ENCODE data around the gene HSPA14. TPM values are rescaled to one million over a fixed set of nuclear protein-coding genes. Genes with fewer than 3 reads are reported as not detected.

HSPA14 gene
- total and polyA plus RNA-seq, 10 of the 15 experiments (the other 5 are each of a cell fraction or from before 2014, with no cell fraction given) = 26.6 to 56.1 (median 34.3) TPM

DNA sequence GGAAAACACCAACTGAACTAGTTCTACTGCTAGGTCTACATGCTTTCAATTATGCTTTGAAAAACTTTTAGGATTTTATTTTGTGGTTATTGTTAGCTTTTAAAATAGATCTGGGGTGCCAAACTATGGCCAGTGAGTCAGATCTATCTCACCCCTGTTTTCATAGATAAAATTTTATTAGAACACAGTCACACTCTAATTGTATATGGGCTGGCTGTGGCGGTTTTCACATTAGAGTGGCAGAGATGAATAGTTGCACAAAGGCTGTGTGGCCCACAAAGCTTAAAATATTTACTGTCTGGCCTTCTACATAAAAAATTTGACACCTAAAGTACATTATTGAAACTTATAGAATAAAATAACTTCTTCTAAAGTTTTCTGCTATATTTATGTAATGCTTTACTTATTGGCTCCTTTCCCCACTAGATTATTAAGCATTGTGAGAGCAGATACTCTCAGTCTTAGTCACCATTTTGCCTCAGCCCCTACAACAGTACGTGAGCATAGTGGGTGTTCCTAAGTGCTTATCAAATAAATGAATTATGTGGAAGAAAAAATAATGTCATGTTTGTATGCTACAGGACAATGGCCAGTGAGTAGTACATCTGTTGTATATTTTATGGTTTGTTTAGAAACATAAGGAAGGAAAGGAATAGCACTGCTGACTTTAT is 35.1 kb downstream of the HSPA14 start (continued):
- no peak for TF ChIP-seq EED (IDR thresholded peaks at IDR 0.05; ENCODE audit: low read depth)
- peak; percentile 88 for TF ChIP-seq JUNB (IDR thresholded peaks at IDR 0.05)
- TF ChIP-seq STAT3 (IDR thresholded peaks at IDR 0.05; ENCODE audit: low read depth, low read length) = no peak
- TF ChIP-seq, protein P1, sequence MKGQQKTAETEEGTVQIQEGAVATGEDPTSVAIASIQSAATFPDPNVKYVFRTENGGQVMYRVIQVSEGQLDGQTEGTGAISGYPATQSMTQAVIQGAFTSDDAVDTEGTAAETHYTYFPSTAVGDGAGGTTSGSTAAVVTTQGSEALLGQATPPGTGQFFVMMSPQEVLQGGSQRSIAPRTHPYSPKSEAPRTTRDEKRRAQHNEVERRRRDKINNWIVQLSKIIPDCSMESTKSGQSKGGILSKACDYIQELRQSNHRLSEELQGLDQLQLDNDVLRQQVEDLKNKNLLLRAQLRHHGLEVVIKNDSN (IDR thresholded peaks at IDR 0.05; ENCODE audit: borderline replicate concordance, extremely low read length, insufficient read depth, low read depth, low read length) = no peak
- TF ChIP-seq IRF4 (IDR thresholded peaks at IDR 0.05; ENCODE audit: low read depth, low read length) = peak; percentile 72; the same call in 1 of the 2 replicates
- TF ChIP-seq NR2C1 (IDR thresholded peaks at IDR 0.05) = no peak
- TF ChIP-seq ZNF622 (IDR thresholded peaks at IDR 0.05) = no peak
- no peak for TF ChIP-seq SREBF2 (IDR thresholded peaks at IDR 0.05; ENCODE audit: low read length)
- TF ChIP-seq, protein P2, sequence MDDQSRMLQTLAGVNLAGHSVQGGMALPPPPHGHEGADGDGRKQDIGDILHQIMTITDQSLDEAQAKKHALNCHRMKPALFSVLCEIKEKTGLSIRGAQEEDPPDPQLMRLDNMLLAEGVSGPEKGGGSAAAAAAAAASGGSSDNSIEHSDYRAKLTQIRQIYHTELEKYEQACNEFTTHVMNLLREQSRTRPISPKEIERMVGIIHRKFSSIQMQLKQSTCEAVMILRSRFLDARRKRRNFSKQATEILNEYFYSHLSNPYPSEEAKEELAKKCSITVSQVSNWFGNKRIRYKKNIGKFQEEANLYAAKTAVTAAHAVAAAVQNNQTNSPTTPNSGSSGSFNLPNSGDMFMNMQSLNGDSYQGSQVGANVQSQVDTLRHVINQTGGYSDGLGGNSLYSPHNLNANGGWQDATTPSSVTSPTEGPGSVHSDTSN (IDR thresholded peaks at IDR 0.05; ENCODE audit: insufficient replicate concordance, low read depth, low read length) = no peak
- TF ChIP-seq, protein P3, sequence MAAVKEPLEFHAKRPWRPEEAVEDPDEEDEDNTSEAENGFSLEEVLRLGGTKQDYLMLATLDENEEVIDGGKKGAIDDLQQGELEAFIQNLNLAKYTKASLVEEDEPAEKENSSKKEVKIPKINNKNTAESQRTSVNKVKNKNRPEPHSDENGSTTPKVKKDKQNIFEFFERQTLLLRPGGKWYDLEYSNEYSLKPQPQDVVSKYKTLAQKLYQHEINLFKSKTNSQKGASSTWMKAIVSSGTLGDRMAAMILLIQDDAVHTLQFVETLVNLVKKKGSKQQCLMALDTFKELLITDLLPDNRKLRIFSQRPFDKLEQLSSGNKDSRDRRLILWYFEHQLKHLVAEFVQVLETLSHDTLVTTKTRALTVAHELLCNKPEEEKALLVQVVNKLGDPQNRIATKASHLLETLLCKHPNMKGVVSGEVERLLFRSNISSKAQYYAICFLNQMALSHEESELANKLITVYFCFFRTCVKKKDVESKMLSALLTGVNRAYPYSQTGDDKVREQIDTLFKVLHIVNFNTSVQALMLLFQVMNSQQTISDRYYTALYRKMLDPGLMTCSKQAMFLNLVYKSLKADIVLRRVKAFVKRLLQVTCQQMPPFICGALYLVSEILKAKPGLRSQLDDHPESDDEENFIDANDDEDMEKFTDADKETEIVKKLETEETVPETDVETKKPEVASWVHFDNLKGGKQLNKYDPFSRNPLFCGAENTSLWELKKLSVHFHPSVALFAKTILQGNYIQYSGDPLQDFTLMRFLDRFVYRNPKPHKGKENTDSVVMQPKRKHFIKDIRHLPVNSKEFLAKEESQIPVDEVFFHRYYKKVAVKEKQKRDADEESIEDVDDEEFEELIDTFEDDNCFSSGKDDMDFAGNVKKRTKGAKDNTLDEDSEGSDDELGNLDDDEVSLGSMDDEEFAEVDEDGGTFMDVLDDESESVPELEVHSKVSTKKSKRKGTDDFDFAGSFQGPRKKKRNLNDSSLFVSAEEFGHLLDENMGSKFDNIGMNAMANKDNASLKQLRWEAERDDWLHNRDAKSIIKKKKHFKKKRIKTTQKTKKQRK (IDR thresholded peaks at IDR 0.05; ENCODE audit: low read depth, low read length) = no peak
- TF ChIP-seq DPF2 (IDR thresholded peaks at IDR 0.05) = peak; percentile 54; the same call in 1 of the 2 replicates
- TF ChIP-seq, protein P4, sequence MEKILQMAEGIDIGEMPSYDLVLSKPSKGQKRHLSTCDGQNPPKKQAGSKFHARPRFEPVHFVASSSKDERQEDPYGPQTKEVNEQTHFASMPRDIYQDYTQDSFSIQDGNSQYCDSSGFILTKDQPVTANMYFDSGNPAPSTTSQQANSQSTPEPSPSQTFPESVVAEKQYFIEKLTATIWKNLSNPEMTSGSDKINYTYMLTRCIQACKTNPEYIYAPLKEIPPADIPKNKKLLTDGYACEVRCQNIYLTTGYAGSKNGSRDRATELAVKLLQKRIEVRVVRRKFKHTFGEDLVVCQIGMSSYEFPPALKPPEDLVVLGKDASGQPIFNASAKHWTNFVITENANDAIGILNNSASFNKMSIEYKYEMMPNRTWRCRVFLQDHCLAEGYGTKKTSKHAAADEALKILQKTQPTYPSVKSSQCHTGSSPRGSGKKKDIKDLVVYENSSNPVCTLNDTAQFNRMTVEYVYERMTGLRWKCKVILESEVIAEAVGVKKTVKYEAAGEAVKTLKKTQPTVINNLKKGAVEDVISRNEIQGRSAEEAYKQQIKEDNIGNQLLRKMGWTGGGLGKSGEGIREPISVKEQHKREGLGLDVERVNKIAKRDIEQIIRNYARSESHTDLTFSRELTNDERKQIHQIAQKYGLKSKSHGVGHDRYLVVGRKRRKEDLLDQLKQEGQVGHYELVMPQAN (conservative IDR thresholded peaks at IDR 0.05) = no peak
- TF ChIP-seq, protein P5, sequence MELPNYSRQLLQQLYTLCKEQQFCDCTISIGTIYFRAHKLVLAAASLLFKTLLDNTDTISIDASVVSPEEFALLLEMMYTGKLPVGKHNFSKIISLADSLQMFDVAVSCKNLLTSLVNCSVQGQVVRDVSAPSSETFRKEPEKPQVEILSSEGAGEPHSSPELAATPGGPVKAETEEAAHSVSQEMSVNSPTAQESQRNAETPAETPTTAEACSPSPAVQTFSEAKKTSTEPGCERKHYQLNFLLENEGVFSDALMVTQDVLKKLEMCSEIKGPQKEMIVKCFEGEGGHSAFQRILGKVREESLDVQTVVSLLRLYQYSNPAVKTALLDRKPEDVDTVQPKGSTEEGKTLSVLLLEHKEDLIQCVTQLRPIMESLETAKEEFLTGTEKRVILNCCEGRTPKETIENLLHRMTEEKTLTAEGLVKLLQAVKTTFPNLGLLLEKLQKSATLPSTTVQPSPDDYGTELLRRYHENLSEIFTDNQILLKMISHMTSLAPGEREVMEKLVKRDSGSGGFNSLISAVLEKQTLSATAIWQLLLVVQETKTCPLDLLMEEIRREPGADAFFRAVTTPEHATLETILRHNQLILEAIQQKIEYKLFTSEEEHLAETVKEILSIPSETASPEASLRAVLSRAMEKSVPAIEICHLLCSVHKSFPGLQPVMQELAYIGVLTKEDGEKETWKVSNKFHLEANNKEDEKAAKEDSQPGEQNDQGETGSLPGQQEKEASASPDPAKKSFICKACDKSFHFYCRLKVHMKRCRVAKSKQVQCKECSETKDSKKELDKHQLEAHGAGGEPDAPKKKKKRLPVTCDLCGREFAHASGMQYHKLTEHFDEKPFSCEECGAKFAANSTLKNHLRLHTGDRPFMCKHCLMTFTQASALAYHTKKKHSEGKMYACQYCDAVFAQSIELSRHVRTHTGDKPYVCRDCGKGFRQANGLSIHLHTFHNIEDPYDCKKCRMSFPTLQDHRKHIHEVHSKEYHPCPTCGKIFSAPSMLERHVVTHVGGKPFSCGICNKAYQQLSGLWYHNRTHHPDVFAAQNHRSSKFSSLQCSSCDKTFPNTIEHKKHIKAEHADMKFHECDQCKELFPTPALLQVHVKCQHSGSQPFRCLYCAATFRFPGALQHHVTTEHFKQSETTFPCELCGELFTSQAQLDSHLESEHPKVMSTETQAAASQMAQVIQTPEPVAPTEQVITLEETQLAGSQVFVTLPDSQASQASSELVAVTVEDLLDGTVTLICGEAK (IDR thresholded peaks at IDR 0.05; ENCODE audit: borderline replicate concordance) = peak; percentile 57; the same call in 1 of the 2 replicates
- no peak for TF ChIP-seq SUZ12 (IDR thresholded peaks at IDR 0.05; ENCODE audit: unreplicated experiment)
- no peak for TF ChIP-seq SIN3A (IDR thresholded peaks at IDR 0.05; ENCODE audit: low read depth, low read length)

Measured in GM12878 (cell line).